OCI-LY7 (cell line): ENCODE data around the gene GGA3. TPM values are rescaled to one million over a fixed set of nuclear protein-coding genes. Genes with fewer than 3 reads are reported as not detected.

Source experiments
- BruUV-seq: library from RNA; stranded (reverse); fragments of 400-500 nt; replicated peaks from 2 replicates; lab custom pipeline; 2021; lab: Mats Ljungman, UMichigan
- CTCF ChIA-PET: fragments of 300-600 bp; sonication (Branson Sonifier 250); formaldehyde crosslinking; loops from one replicate; lab custom pipeline; 2022; ENCODE audit warnings: antibody characterized with exemption; ENCODE audit not compliant: unreplicated experiment; lab: Charles Lee
- POLR2A ChIA-PET: fragments of 300-600 bp; sonication (Branson Sonifier 250); formaldehyde crosslinking; loops from one replicate; lab custom pipeline; 2022; ENCODE audit warnings: antibody characterized with exemption; lab: Charles Lee
- DNase-seq: peaks from one replicate; pipeline ENCODE4 v3.0.0-alpha.2; 2015; ENCODE audit warnings: low spot score
- H2AFZ ChIP-seq: fragments of 200-600 bp; sonication (generic), shearing (Covaris generic); 2 replicates; pipeline ENCODE4 v1.6.1; 2014; ENCODE audit warnings: mild to moderate bottlenecking, antibody characterized with exemption, low read length, moderate library complexity
- H3K27ac ChIP-seq: fragments of 200-600 bp; sonication (generic); 2 replicates; pipeline ENCODE4 v1.5.1; 2014; ENCODE audit warnings: mixed run types, low read depth, mild to moderate bottlenecking, moderate library complexity, low read length, inconsistent platforms; ENCODE audit not compliant: poor library complexity, severe bottlenecking
- H3K36me3 ChIP-seq: fragments of 200-600 bp; sonication (generic); 2 replicates; pipeline ENCODE4 v1.6.1; 2014; ENCODE audit warnings: mild to moderate bottlenecking, antibody characterized with exemption, low read length, moderate library complexity, mixed read lengths; ENCODE audit not compliant: insufficient read depth
- H3K4me1 ChIP-seq: fragments of 200-600 bp; sonication (generic); 2 replicates; pipeline ENCODE4 v1.5.1; 2014; ENCODE audit warnings: mild to moderate bottlenecking, low read length; ENCODE audit not compliant: insufficient read depth, poor library complexity, severe bottlenecking
- H3K4me2 ChIP-seq: fragments of 200-600 bp; sonication (generic); 2 replicates; pipeline ENCODE4 v1.6.1; 2014; ENCODE audit warnings: mild to moderate bottlenecking, low read length
- H3K4me3 ChIP-seq: fragments of 200-600 bp; sonication (generic); 2 replicates; pipeline ENCODE4 v1.5.1; 2014; ENCODE audit warnings: mild to moderate bottlenecking, low read depth, low read length; ENCODE audit not compliant: poor library complexity, severe bottlenecking
- H3K79me2 ChIP-seq: fragments of 200-600 bp; sonication (generic); 2 replicates; pipeline ENCODE4 v1.6.1; 2016; ENCODE audit warnings: low read depth, mild to moderate bottlenecking, low read length, moderate library complexity, mixed read lengths; ENCODE audit not compliant: insufficient read depth
- H3K9me2 ChIP-seq: fragments of 200-600 bp; sonication (generic); 2 replicates; pipeline ENCODE4 v1.6.1; 2016; ENCODE audit warnings: mild to moderate bottlenecking, low read length, mixed read lengths; ENCODE audit not compliant: insufficient read depth
- H3K9me3 ChIP-seq: fragments of 200-600 bp; sonication (generic); 2 replicates; pipeline ENCODE4 v1.6.1; 2014; ENCODE audit warnings: mild to moderate bottlenecking, mixed run types, low read length, mixed read lengths
- H4K20me1 ChIP-seq: fragments of 200-600 bp; sonication (generic); 2 replicates; pipeline ENCODE4 v1.6.1; 2014; ENCODE audit warnings: mild to moderate bottlenecking, antibody characterized with exemption, low read length, moderate library complexity, mixed read lengths; ENCODE audit not compliant: insufficient read depth
- EZH2phosphoT487 ChIP-seq: fragments of 200-600 bp; sonication (generic); IDR thresholded peaks from 2 replicates; pipeline ENCODE4 v1.6.1; 2018; ENCODE audit warnings: low read depth, borderline replicate concordance, mild to moderate bottlenecking, mixed run types, antibody characterized with exemption, low read length, moderate library complexity, mixed read lengths
- intact Hi-C: fragments of 100-400 bp; cut with micrococcal nuclease; formaldehyde crosslinking; loops from one replicate; pipeline ENCODE4 v1.10.0; 2022; ENCODE audit not compliant: unreplicated experiment
- total RNA-seq, 2 experiments: library from RNA; depleted of rRNA in 1 of 2; stranded (reverse); fragments of >200 nt in 1 of 2; shearing (Covaris generic) in 1 of 2; gene quantifications; 2 replicates each; pipeline ENCODE4 v1.2.3, GENCODE V29; 2014 to 2022
- TF ChIP-seq, protein P1 (sequence below): fragments of 200-600 bp; sonication (generic); conservative IDR thresholded peaks from 2 replicates; pipeline ENCODE4 v1.5.1; 2014; ENCODE audit warnings: mild to moderate bottlenecking, antibody characterized with exemption, low read length, moderate library complexity, mixed read lengths

GGA3 gene
- total RNA-seq, 2 experiments from 2014 or later = 77.6 to 106 TPM

- no TSS peak for BruUV-seq
- intact Hi-C loops = loop anchor here (1.0 to 5.0 kb wide), 5 partner anchors 18 to 228 kb away; partner anchors contain the start of genes CASKIN2, MIF4GD and TSEN54
Measured at GRCh38 chr17:75289115-75289831, 27.9 kb upstream of the GGA3 start, which contains the start of gene SLC25A19. Gene SLC25A19, minus strand, starts transcription at chr17:75289433. Its CDS starts 2,669 bp downstream, at chr17:75286764.

DNA sequence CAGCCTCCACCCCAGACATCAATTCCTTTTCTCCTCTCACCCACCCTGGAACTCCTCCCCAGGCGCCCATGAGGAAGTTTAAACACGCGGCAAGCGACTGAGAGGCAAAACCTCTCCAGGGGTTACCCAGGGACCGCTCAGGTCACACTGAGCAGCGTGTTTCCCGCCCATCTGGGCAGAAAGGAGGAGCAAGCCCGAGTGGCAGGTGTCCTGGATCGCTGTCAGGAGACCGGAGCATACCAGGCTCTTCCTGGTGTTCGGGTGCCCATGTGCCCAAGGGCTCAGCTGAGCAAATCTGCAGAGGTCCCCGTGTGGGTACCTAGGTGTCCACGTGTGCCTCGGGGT is 27.3 kb upstream of the GGA3 start:
- Histone ChIP-seq H2AFZ (peak overlapping the region; percentile 9; the same call in 1 of the 2 replicates), H3K4me2 (peak overlapping the region; percentile 100), H3K4me3 (peak overlapping the region; percentile 86), H3K79me2 (peaks cover 39% of the 10 kb centered on the region), H3K9me3 (no peaks in the 10 kb centered on the region), H3K27ac (peak overlapping the region; percentile 80), H3K9me2 (no peaks in the 10 kb centered on the region), H3K4me1 (peaks cover 47% of the 10 kb centered on the region), H3K36me3 (peaks cover 45% of the 10 kb centered on the region), H4K20me1 (peaks cover 12% of the 10 kb centered on the region; the same call in 1 of the 2 replicates)
- CTCF ChIA-PET = interaction anchor here (0.6 to 1.4 kb wide), 15 partner anchors 17 to 124 kb away, joined by 3 to 20 read pairs (median 5); partner anchors contain the start of genes MIF4GD and MRPS7
- DNase-seq = peak; percentile 78
- POLR2A ChIA-PET = interaction anchor here (0.6 to 6.2 kb wide), 34 partner anchors 8 to 238 kb away, joined by 3 to 91 read pairs (median 4); partner anchors contain the start of genes GGA3, GRB2, MIF4GD and MRPS7
- no TSS peak for BruUV-seq
- TF ChIP-seq EZH2phosphoT487 = no peak
- TF ChIP-seq, protein P1, sequence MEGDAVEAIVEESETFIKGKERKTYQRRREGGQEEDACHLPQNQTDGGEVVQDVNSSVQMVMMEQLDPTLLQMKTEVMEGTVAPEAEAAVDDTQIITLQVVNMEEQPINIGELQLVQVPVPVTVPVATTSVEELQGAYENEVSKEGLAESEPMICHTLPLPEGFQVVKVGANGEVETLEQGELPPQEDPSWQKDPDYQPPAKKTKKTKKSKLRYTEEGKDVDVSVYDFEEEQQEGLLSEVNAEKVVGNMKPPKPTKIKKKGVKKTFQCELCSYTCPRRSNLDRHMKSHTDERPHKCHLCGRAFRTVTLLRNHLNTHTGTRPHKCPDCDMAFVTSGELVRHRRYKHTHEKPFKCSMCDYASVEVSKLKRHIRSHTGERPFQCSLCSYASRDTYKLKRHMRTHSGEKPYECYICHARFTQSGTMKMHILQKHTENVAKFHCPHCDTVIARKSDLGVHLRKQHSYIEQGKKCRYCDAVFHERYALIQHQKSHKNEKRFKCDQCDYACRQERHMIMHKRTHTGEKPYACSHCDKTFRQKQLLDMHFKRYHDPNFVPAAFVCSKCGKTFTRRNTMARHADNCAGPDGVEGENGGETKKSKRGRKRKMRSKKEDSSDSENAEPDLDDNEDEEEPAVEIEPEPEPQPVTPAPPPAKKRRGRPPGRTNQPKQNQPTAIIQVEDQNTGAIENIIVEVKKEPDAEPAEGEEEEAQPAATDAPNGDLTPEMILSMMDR = no peak
- intact Hi-C loops = loop anchor here (1.0 to 5.0 kb wide), 5 partner anchors 17 to 229 kb away; partner anchors contain the start of genes CASKIN2, MIF4GD and TSEN54

More at GRCh38 chr17:75289115-75289831, 27.9 kb upstream of the GGA3 start, which contains the start of gene SLC25A19:
- peak; percentile 100 for DNase-seq
- Histone ChIP-seq H2AFZ (peak within 1 kb of the TSS; percentile 61; the same call in 1 of the 2 replicates), H3K9me2 (no peaks in the 10 kb centered on the region), H3K4me2 (peak within 1 kb of the TSS; percentile 100), H3K4me3 (peak within 1 kb of the TSS; percentile 86), H4K20me1 (peaks cover 12% of the 10 kb centered on the region; the same call in 1 of the 2 replicates), H3K79me2 (peaks cover 39% of the 10 kb centered on the region), H3K9me3 (no peaks in the 10 kb centered on the region), H3K27ac (peak within 1 kb of the TSS; percentile 80), H3K4me1 (peaks cover 52% of the 10 kb centered on the region), H3K36me3 (peaks cover 39% of the 10 kb centered on the region)
- no peak for TF ChIP-seq EZH2phosphoT487
- TF ChIP-seq, protein P1 = peak; percentile 69
- ChIA-PET POLR2A (interaction anchor here (0.6 to 6.2 kb wide), 38 partner anchors 8 to 237 kb away, joined by 3 to 91 read pairs (median 4); partner anchors contain the start of genes GGA3, GRB2, MIF4GD and MRPS7), CTCF (interaction anchor here (0.6 to 1.4 kb wide), 17 partner anchors 14 to 123 kb away, joined by 3 to 20 read pairs (median 4); partner anchors contain the start of genes MIF4GD and MRPS7)
